Measurements from ENCODE around the gene FOXF1.

The FOXF1 gene

GRCh38 chr16:86505185-86505898, 5.0 kb upstream of the FOXF1 start:
- peak; percentile 4 for DNase-seq

DNA sequence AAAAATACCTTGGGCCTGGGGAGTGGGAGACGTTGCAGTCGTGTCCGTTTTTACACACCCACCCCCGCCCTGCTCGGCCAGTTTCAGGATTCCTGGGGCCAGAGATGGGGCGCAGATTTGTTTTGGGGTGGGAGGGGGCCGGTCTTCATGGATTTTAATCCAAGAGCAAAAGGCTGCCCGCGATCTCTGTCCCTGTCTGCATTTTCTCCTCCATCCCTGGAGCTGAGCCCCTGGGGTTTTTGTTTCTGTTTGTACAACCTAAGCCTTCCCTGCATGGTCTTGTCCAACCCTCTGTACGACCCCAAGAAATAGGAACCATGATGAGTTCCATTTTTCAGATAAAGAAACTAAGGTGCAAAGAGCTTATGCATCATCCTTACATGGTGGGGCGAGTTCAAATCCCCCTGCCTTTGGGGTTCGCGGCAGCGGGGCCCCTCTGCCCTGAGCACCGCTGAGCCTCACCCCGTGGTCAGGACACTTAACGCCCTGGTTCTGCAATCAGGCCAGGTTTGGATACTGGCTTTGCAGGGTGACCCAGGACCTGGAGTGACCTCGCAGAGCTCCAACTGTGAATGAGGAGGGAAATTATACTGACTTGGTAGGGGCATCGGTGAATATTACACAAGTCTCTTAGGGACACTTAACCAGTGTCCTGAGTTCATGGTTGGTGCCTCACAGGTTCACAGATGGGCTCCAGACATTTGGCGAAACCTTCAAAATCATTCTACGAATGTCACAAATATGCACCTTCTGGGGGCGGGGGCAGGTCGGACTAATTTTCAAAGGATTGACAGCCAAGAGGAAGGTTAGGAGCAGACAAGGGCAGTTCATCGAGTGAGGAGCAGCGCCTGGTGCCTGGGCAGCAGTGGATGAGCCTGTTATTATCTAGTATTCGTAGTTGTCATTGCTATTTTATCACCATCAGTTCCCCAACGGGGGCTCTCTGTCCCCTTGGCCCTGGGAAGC, 4.1 kb upstream of the FOXF1 start:
- no peak for DNase-seq

- DNase-seq: no peak
Observed at GRCh38 chr16:86507173-86508027, 2.9 kb upstream of the FOXF1 start.

- DNase-seq: no peak
Observed at GRCh38 chr16:86508028-86508946, 2.0 kb upstream of the FOXF1 start.

- DNase-seq: peak; percentile 44
Observed at GRCh38 chr16:86508947-86509758, 1.2 kb upstream of the FOXF1 start.

DNA sequence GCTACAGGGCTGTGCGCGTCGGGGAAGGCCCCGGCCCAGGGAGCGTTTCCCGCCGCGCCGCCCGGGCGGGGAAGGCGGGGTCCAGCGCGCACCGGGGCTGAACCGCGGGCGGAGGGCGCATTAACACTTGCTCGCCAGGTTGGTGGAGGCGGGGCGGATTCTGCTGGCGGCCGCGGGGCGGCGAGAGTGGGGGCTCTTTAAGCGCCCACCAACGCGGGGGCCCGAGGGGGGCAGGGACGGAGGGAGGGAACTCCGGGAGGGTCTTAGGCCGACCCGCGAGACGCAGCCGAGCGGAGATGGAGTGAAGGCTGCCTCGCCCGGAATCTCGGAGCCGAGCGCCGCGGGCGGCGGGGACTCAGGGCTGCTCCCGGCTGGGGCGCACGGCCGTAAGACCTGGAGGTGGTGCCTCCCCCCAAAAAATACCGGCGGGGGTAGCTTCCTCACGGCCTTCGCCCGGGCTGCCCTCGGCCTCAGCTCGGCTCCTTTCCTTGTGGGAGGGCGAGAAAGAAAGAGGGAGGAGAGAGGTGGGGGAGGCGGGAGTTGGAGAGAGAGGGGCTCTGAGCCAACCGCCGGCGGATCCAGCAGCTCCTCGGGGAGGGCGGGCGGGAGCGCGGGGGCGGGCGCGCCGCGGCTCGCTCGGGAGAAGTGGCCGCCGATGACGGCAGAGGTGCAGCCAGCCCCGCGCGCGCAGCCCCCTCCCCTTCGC, 415 bp upstream of the FOXF1 start:
- peak; percentile 44 for DNase-seq

DNA sequence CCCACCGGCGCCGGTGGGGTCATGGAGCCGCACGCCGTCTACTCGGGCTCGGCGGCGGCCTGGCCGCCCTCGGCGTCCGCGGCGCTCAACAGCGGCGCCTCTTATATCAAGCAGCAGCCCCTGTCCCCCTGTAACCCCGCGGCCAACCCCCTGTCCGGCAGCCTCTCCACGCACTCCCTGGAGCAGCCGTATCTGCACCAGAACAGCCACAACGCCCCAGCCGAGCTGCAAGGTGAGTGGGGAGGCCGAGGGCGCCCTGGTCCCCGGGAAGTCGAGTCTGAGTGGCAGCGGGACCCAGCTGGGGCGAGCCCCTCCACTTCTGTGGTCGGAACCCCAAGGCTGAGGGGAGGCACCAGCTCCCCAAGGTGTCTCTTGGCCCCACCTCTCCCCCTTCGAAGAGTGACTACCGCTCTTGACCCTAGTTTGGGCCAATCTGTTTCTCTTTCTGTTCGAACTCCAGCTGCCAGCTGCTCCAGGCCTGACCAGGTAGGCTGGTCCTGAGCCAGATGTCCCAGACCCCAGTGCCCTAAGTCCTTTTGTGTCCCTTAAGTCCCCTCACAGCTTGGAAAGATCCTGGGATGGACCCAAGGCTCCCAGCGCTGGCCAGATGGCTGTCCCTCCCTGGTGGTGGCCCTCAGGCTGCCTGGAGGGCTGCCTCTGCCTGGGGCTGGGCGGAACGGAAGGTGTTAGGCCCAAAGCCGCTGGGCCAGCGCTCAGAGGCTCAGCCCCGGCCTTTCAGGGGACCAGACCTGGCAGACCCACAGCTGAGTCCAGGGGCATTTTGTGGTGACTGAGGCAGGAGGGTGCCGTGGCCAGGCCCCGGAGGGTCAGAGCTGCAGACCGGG, 1.2 kb downstream of the FOXF1 start:
- DNase-seq: no peak

DNA sequence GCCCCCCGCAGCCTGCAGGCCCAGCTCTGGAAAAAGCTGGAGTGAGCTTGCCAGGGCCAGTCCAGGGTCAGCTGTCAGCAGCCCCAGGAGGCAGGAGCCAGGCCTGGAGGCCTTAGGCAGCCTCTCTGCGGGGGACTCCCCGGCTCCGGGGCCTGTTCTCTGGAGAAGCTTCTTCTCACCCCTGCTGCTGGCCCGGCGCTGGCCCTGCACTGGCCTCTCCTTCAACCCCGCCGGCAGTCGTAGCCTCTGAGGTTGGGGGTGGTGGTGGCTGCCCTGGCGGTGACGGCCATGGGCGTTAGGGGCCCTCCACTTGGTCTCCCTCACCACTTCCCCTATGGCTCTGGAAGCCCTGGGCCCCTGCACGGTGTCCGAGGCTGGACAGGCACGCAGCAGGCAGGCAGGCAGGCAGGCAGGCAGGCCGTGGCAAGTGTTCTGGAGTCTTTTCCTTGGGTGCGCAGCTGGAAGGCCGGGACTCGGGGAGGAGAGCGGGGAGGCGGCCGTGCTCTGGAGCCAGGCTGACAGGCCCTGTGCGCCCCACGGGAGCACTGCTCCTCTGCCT, 2.1 kb downstream of the FOXF1 start:
- DNase-seq: no peak

GRCh38 chr16:86512860-86513470, 2.6 kb downstream of the FOXF1 start:
- no peak for DNase-seq

DNA sequence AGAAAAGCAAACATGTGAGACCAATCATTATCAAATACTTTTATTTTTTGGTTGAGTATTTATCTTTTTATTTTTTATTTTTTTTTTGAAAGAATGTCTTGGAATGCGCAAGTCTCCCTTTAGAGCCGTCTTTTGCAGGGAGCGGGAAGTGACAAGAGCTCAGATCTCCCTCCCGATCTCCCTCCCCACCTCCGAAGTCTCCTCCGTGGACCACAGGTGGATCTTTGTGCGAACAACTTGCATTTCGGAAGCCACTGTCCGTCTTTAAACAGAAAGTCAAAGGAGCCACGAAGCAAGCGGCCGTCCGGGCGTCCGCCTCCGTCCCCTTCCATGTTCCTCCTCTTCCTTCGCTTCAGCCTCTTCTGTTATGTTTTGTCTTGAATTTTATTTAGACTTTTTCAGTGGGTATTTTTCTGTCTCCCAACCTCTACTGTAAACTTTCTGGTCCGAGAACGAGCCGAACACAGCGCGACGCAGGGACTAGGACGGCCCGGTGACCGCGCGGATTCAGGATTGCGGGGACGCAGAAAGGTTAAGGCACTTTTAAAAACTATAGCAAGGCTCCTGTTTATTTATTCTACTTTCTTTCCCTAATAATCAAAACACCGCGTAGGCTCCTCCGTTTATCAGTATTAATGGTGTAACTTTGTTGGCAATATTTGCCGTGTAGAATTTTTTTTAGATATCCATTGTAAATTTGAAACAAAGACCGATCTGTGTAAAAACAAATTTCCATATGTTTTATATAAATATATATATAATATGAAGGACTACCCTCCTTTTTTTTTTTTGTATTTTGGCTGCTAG, 3.3 kb downstream of the FOXF1 start:
- no peak for DNase-seq

GRCh38 chr16:86514481-86515376, 4.4 kb downstream of the FOXF1 start:
- no peak for DNase-seq

- no peak for DNase-seq
Observed at GRCh38 chr16:86515413-86515776, 5.1 kb downstream of the FOXF1 start.

DNA sequence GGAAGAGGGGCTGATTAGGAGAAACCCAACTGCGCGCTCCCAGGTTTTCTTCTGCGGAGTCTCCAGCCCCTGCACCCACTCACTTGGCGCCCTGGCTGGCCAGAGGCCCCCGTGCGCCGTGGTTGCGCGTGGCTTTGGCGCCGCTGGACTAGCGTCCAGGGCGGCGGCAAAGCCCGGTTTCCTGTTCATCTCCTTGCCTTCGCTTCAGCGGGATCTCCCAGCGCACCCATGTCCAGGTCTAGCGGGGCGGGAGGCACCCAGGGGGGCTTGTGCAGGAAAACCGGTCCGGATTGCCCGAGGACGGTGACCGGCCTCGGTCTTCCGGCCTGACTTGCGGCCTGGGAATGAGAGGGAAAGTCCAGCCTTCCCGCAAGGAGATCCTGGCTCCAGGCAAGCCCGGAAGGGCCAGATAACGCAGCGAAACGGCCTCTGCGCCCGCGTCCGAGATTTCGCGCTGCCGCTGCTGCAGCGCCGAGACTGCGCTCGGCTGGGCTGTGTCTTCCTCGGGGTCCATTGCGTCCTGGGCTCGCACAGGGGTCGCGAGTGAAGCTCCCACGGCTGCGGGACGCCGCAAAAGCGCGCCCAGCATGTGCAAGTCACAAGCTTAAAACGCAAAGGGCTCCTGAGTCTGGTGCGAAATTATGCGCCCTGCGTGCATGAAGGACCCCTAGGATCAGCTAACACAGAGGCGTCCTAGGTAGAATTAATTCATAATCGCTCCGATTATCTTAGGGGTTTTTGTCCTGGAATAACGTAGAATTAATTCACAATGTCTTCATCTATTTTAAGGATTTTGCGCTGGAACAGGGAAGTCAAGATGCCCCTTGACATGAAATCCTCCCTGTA, 5.7 kb downstream of the FOXF1 start:
- DNase-seq: no peak

DNA sequence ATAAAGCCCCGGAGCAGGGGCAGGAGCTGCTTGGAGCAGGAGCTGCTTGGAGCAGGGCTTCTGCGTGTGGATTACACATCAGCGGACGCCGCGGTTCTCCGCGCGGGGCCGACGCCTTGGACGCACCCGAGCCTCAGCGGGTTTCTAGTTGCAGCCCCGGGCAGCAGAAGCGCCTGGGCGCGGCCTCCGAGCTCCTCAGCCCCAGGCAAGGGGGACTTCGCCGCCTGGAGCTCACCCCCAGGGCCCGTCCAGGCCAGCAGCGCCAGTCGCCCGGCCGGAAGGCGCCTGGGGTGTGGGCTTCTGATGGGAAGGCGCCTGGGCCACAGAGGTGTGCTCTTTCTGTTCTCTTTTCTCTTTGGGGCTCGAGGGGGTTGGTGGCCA, 6.3 kb downstream of the FOXF1 start:
- DNase-seq: no peak

- DNase-seq: no peak
Observed at GRCh38 chr16:86517033-86517432, 6.7 kb downstream of the FOXF1 start.
